Activated naive CD8-positive, alpha-beta T cell treated with anti-CD3 and anti-CD28 coated beads for 36 hours (primary cell): ENCODE results near the gene CCDC50. TPM values are rescaled to one million over a fixed set of nuclear protein-coding genes. Genes with fewer than 3 reads are reported as not detected.

Experiments used
- DNase-seq: peaks from one replicate; pipeline ENCODE4 v3.0.0; 2021
- H3K27ac Mint-ChIP-seq: one replicate; pipeline ENCODE4 v1.8.0; 2022; ENCODE audit warnings: mild to moderate bottlenecking, moderate library complexity, mixed read lengths
- H3K27me3 Mint-ChIP-seq: one replicate; pipeline ENCODE4 v1.8.0; 2022; ENCODE audit warnings: mild to moderate bottlenecking, mixed read lengths
- H3K36me3 Mint-ChIP-seq: one replicate; pipeline ENCODE4 v1.8.0; 2021; ENCODE audit warnings: mild to moderate bottlenecking, mixed read lengths
- H3K4me1 Mint-ChIP-seq: one replicate; pipeline ENCODE4 v1.8.0; 2021; ENCODE audit warnings: mixed read lengths
- H3K4me3 Mint-ChIP-seq: one replicate; pipeline ENCODE4 v1.8.0; 2022; ENCODE audit warnings: mild to moderate bottlenecking, moderate library complexity, mixed read lengths
- H3K9me3 Mint-ChIP-seq: one replicate; pipeline ENCODE4 v1.8.0; 2022; ENCODE audit warnings: mixed read lengths
- total RNA-seq, 2 experiments: library from RNA; stranded (reverse); gene quantifications; one replicate each; pipeline ENCODE4 v1.2.3, GENCODE V29; 2021

CCDC50 gene
- total RNA-seq, 2 experiments from 2014 or later, result 4.7 to 4.9 TPM

DNA sequence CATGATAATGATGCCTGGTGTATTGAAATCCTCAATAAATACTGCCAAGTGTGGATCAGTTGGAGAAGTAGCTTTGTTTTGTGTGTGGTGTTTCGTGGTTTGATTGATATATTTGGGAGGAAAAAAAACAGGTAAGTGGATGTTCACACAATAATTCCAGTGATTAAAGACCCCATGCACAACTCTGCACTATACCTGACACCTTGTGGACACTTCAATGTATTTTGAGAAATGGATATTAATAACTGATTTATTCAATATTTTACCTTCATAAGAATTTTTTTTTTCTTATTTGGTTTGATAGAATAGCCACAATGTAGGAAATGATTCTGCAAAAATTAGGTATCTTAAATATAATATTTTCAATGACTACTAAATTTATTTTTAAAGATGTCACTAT is 69.4 kb downstream of the CCDC50 start:
- no peak for DNase-seq
- Mint-ChIP-seq H3K36me3 (no peaks in the 10 kb centered on the region), H3K4me1 (no peaks in the 10 kb centered on the region), H3K27me3 (no peaks in the 10 kb centered on the region), H3K9me3 (no peaks in the 10 kb centered on the region), H3K27ac (no peak overlapping the region), H3K4me3 (no peak overlapping the region)

DNA sequence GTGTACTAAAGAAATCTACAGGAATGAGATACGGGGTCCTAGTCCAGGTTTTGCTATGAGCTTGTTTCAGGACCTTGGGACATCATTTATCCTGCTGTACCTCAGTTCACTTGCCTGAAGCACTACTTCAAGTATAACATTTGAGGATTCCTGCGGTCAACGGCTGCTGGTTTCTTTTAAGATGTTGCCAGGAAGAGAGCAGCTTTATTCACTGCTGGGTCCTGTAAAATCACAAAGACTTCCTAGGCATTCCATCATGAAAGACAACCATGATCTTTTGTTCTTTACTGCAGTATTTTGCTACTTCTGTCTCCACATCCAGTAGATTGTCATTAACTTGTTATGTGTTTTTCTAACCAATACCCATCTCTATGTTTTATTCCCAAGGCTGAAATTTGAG is 70.7 kb downstream of the CCDC50 start:
- H3K9me3 Mint-ChIP-seq, result no peaks in the 10 kb centered on the region
- no peak overlapping the region for H3K27ac Mint-ChIP-seq
- H3K27me3 Mint-ChIP-seq, result no peaks in the 10 kb centered on the region
- H3K4me3 Mint-ChIP-seq, result no peak overlapping the region
- no peaks in the 10 kb centered on the region for H3K36me3 Mint-ChIP-seq
- no peak for DNase-seq
- no peaks in the 10 kb centered on the region for H3K4me1 Mint-ChIP-seq

DNA sequence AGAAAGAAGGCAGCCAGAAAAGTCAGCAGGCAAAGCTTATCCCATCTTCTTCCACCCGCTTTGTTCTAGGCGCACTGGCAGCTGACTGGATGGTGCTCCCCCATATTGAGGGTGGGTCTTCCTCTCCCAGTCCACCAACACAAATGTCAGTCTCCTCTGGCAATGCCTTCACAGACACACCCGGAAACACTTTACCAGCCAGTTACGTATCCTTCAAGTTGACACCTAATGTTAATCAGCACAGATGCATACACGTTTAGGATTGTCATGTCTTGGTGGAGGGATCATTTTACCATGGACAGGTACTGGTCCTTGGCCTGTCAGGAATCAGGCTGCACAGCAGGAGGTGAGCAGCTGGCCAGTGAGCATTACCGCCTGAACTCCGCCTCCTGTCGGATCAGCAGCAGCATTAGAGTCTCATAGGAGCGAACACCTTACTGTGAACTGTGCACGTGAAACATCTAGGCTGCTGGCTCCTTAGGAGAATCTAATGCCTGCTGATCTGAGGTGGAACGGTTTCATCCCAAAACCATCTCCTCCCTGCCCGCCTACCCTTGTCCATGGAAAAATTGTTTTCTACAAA is 72.7 kb downstream of the CCDC50 start:
- no peaks in the 10 kb centered on the region for H3K4me1 Mint-ChIP-seq
- no peaks in the 10 kb centered on the region for H3K36me3 Mint-ChIP-seq
- DNase-seq, result no peak
- H3K27ac Mint-ChIP-seq, result no peak overlapping the region
- H3K4me3 Mint-ChIP-seq, result no peak overlapping the region
- H3K9me3 Mint-ChIP-seq, result peaks cover 3% of the 10 kb centered on the region
- H3K27me3 Mint-ChIP-seq, result no peaks in the 10 kb centered on the region

DNA sequence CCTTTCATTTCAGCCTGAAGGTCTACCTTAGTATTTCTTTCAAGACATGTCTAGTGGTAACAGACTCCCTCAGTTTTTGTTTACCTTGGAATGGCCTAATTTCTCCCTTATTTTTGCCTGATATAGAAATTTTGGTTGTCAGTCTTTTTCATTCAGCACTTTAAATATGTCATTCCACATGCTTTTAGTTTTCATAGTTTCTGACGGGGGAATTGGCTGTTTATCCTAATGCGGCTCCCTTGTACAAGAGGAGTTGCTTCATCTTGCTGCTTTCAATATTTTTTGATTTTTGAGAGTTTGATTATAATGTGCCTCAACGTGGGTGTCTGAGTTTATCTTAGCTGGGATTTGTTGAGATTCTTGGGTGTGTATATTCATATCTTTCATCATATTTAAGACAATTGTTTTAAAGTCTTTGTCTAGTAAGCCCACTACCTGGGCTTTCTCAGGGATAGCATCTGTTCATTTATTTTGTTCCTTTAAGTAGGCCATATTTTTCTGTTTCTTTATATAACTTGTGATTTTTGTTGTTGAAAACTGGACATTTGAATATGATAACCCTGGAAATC is 80.7 kb downstream of the CCDC50 start:
- no peak for DNase-seq
- no peaks in the 10 kb centered on the region for H3K4me1 Mint-ChIP-seq
- no peaks in the 10 kb centered on the region for H3K36me3 Mint-ChIP-seq
- no peak overlapping the region for H3K4me3 Mint-ChIP-seq
- peaks cover 3% of the 10 kb centered on the region for H3K27me3 Mint-ChIP-seq
- H3K9me3 Mint-ChIP-seq, result peaks cover 9% of the 10 kb centered on the region
- no peak overlapping the region for H3K27ac Mint-ChIP-seq

DNA sequence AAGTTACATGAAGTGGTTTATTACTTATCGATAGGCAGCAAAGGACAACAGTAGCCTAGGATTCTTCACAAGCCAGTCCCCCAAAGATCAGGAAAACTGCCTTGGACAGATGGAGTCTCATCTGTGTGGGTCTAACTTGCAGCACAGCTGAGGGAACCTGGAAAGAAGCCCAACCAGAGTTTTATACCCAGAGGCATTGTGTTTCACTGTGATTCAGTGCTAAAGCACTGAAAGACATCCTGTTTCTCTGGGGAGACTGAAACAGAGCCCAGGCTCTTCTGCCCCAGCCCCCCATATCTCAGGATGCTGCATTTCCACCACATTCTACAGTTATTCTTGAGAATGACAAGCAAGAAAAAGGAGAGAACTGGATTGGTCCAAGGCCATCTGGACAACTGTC is 83.6 kb downstream of the CCDC50 start:
- H3K27ac Mint-ChIP-seq, result no peak overlapping the region

DNA sequence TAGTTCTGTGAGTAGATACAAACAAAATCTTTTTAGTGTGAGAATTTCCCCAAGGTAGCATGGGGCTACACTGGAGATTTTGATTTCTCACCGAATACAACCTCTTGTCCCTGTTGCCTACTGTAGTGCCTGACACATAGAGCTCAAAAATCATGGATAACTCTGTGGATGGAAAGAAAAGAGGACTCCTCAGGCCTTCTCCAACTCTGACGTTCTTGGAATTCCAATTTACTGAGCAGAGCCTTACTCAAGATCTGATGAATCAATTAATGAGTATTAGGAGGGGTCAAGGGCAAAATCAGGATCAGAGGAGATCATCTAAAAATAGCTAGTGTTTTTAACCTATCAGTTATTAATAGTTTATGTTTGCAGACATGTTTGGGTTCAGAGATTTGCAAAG is 85.1 kb downstream of the CCDC50 start:
- Mint-ChIP-seq H3K9me3 (peaks cover 6% of the 10 kb centered on the region), H3K27ac (no peak overlapping the region), H3K27me3 (peaks cover 3% of the 10 kb centered on the region), H3K4me3 (no peak overlapping the region), H3K36me3 (no peaks in the 10 kb centered on the region), H3K4me1 (no peaks in the 10 kb centered on the region)
- DNase-seq, result no peak

More for the DNA sequence above, 83.6 kb downstream of the CCDC50 start:
- Mint-ChIP-seq H3K4me3 (no peak overlapping the region), H3K27me3 (peaks cover 3% of the 10 kb centered on the region), H3K36me3 (no peaks in the 10 kb centered on the region), H3K9me3 (peaks cover 6% of the 10 kb centered on the region), H3K4me1 (no peaks in the 10 kb centered on the region)
- DNase-seq, result no peak

DNA sequence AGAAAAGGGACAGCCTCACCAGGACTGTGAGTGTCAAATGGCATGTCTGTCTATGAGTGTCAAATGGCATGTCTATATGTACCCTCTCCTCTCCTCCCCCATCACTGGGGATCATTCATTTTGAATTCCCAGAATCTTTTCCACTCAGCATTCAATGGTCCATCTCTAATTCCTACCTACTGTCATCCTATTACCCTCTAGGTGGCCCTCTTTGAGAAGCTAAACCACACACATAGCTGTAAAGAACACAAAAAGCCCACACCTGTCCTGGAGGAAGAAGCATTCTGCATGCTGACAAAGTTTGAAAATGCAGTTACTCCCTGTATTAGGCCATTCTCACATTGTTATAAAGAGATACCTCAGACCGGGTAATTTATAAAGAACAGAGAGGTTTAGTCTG is 85.5 kb downstream of the CCDC50 start:
- Mint-ChIP-seq H3K36me3 (no peaks in the 10 kb centered on the region), H3K4me1 (no peaks in the 10 kb centered on the region), H3K27me3 (peaks cover 3% of the 10 kb centered on the region), H3K27ac (no peak overlapping the region), H3K9me3 (peaks cover 5% of the 10 kb centered on the region), H3K4me3 (no peak overlapping the region)
- no peak for DNase-seq

DNA sequence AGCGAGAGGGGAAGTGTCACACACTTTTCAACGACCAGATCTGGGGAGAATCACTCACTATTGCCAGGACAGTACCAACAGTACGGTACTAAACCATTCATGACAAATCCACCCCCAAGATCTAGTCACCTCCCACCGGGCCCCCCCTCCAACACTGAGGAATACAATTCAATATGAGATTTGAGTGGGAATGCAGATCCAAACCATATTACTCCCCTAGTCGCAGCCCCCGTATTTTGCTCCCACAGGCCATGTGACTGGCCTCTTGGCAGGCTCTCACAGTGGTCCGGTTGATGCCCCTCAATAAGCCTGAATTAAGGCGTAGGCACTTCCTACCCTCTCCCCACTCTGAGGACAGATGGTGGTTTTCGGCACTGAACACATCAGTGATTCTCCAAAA is 86.4 kb downstream of the CCDC50 start:
- H3K27ac Mint-ChIP-seq, result no peak overlapping the region
- no peaks in the 10 kb centered on the region for H3K36me3 Mint-ChIP-seq
- no peak for DNase-seq
- no peak overlapping the region for H3K4me3 Mint-ChIP-seq
- H3K27me3 Mint-ChIP-seq, result peaks cover 3% of the 10 kb centered on the region
- H3K4me1 Mint-ChIP-seq, result no peaks in the 10 kb centered on the region
- peaks cover 2% of the 10 kb centered on the region for H3K9me3 Mint-ChIP-seq

DNA sequence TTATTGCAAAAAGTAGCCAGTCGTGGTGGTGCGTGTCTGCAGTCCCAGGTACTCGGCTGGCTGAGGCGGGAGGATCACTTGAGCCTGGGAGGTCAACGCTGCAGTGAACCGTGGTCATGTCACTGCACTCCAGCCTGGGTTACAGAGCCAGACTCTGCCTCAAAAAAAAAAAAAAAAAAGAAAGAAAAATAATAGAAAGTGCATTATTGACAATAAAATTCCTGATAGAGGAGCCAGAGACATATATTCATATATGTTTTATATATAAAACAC is 88.2 kb downstream of the CCDC50 start:
- no peak overlapping the region for H3K4me3 Mint-ChIP-seq
- no peak overlapping the region for H3K27ac Mint-ChIP-seq
- no peaks in the 10 kb centered on the region for H3K4me1 Mint-ChIP-seq
- no peak for DNase-seq
- H3K27me3 Mint-ChIP-seq, result peaks cover 3% of the 10 kb centered on the region
- H3K36me3 Mint-ChIP-seq, result no peaks in the 10 kb centered on the region
- peaks cover 2% of the 10 kb centered on the region for H3K9me3 Mint-ChIP-seq

DNA sequence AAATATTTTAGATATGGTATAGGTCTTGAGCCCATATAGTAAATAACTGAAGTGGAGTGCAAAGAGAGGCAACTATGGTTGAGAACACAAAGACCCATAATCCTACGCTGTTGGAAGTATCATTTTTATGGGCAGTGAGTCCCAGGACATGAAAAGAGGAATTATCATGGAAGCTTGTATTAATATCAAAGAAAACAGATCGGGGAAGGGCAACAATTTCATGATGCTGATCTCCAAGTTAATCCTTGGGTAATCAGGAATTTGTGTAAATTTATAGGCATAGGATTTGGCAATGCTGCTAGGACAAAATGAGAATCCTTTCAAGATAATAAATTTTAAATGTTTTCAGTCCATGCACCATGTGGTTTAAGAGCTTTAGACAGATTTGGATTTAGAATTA is 91.6 kb downstream of the CCDC50 start:
- Mint-ChIP-seq H3K27me3 (no peaks in the 10 kb centered on the region), H3K9me3 (peaks cover 2% of the 10 kb centered on the region), H3K4me1 (no peaks in the 10 kb centered on the region), H3K36me3 (no peaks in the 10 kb centered on the region), H3K4me3 (no peak overlapping the region), H3K27ac (no peak overlapping the region)
- no peak for DNase-seq

DNA sequence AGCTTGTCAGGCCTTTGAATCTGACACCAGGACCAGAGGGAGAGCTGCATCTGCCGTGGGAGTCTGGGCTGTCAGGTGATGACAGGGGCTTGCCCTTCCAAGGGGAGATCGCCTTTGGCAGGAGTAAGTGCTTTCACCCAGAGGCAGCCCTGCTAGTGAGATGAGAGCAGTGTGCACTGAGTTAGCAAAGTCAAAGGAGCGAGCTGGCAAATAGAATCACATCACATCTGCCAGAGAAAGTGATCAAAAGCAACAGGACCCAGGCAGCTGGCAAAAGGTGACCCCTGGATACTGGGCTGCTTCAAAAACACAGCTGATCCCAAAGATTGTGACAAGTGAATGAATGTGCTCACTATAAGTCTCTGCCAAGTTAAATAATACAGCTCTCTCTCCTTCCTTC is 95.7 kb downstream of the CCDC50 start:
- no peaks in the 10 kb centered on the region for H3K27me3 Mint-ChIP-seq
- no peak overlapping the region for H3K4me3 Mint-ChIP-seq
- no peak overlapping the region for H3K27ac Mint-ChIP-seq
- H3K4me1 Mint-ChIP-seq, result no peaks in the 10 kb centered on the region
- DNase-seq, result no peak
- H3K9me3 Mint-ChIP-seq, result no peaks in the 10 kb centered on the region
- no peaks in the 10 kb centered on the region for H3K36me3 Mint-ChIP-seq

DNA sequence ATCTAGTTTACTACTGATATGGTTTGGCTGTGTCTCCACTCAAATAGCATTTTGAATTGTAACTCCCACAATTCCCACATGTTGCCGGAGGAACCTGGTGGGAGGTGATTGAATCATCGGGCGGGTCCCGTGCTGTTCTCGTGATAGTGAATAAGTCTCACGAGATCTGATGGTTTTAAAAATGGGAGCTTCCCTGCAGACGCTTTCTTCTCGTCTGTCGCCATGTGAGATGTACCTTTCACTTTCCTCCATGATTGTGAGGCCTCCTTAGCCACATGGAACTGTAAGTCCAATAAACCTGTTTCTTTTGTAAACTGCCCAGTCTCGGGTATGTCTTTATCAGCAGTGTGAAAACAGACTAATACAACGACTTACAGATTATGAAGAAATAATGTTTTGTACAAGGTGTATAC is 96.1 kb downstream of the CCDC50 start:
- H3K27ac Mint-ChIP-seq, result no peak overlapping the region
- H3K4me1 Mint-ChIP-seq, result no peaks in the 10 kb centered on the region
- H3K36me3 Mint-ChIP-seq, result no peaks in the 10 kb centered on the region

DNA sequence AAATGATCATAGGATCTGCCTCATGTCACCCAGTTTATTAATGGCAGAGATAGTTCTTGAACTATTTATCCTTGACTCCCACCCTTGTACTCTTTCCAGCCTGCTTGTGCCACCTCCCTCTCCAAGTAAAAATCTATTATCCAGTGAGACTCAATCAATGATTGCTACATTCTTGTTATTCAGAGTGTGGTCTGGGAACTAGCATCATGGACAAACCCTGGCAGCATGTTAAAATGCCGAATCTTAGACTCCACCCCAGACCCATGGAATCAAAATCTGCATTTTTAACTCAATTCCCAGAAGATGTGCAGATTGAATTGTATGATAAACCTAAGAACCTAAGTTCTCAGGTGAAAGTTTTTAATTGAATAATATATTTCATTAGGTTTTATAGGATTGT is 97.1 kb downstream of the CCDC50 start:
- Mint-ChIP-seq H3K4me3 (no peak overlapping the region), H3K36me3 (no peaks in the 10 kb centered on the region), H3K27me3 (no peaks in the 10 kb centered on the region), H3K9me3 (no peaks in the 10 kb centered on the region), H3K4me1 (no peaks in the 10 kb centered on the region), H3K27ac (no peak overlapping the region)
- no peak for DNase-seq

More for the DNA sequence above, 96.1 kb downstream of the CCDC50 start:
- Mint-ChIP-seq H3K9me3 (no peaks in the 10 kb centered on the region), H3K4me3 (no peak overlapping the region), H3K27me3 (no peaks in the 10 kb centered on the region)
- no peak for DNase-seq

DNA sequence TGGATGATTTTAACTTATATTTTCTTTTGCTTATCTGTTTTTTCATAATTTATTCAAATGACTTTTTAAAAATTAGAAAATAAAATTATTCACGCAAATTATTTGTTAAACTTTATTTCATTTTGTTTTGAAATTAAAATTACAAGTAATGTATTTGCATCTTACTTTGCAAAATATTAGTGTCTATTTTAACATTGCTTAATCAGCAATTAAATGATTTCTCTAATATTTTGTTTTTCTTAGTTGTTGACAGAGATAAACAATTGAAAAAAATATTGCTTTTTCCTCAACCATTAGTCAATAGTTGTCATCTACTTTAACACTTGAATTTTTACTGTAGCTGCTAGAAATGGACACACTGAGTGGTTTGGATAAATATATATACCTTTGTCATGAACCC is 99.0 kb downstream of the CCDC50 start:
- H3K4me1 Mint-ChIP-seq, result no peaks in the 10 kb centered on the region
- H3K4me3 Mint-ChIP-seq, result no peak overlapping the region
- H3K36me3 Mint-ChIP-seq, result no peaks in the 10 kb centered on the region
- H3K9me3 Mint-ChIP-seq, result no peaks in the 10 kb centered on the region
- no peak overlapping the region for H3K27ac Mint-ChIP-seq
- H3K27me3 Mint-ChIP-seq, result no peaks in the 10 kb centered on the region
- DNase-seq, result no peak

DNA sequence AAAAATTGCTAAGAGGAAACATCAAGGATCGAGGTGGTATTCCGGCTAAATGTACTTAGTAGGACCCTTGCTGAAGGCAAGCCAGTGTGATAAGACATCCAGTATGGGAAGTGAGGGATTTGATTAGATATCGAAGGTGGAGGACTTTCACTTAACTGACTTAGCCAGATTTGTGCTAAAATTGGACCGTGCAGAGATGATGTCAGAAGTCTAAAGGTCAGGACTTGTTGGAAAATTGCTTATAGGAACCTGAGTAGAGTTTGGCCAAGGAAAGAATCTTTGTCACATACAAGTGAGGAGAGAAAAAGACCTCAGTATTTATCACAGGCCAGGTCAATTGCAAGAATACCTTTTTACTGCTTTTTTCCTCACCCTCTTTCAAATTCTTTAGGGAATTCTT is 100.9 kb downstream of the CCDC50 start:
- no peaks in the 10 kb centered on the region for H3K36me3 Mint-ChIP-seq
- H3K4me3 Mint-ChIP-seq, result no peak overlapping the region
- no peak for DNase-seq
- no peaks in the 10 kb centered on the region for H3K9me3 Mint-ChIP-seq
- no peaks in the 10 kb centered on the region for H3K27me3 Mint-ChIP-seq
- no peak overlapping the region for H3K27ac Mint-ChIP-seq
- no peaks in the 10 kb centered on the region for H3K4me1 Mint-ChIP-seq

DNA sequence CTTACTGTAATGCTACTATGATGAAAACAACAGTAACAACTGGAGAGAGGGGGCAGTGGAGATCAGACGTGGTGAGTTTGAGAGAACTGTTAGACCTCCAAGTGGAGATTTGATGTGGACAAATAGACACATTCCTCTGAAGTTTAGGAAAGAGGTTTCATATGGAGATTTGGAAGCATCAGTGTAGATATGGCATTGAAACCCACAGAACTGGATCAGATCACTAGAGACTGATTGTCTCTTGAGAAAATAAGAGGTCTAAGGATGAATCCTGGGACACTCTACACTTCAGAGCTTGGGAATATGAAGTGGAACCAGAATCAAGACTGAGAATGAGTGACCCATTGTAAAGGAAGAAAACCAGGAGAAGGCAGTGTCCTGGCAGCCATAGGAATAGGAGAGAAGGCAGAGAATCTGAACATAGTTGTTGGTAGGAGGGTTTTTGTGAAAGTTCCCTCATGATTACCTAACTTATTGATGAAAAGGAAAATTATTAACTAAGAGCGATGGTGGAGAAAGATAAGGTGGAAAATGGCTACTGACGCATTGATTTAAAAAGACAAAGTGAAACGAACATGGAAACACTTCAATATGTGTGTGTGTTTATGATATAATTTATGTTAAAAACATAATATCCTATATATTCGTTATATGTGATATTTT is 102.1 kb downstream of the CCDC50 start:
- Mint-ChIP-seq H3K4me1 (no peaks in the 10 kb centered on the region), H3K27me3 (no peaks in the 10 kb centered on the region), H3K9me3 (no peaks in the 10 kb centered on the region), H3K27ac (no peak overlapping the region), H3K4me3 (no peak overlapping the region), H3K36me3 (no peaks in the 10 kb centered on the region)
- DNase-seq, result no peak
